GM18870 (cell line): Measurements from ENCODE around the gene JCAD.
"Not testable (repeated sequence)": the region's sequence is repeated elsewhere in the genome, so short reads cannot be mapped to it uniquely, and the experiment has no call there.

Experiments used
- ATAC-seq: cut with Tn5 transposase; IDR thresholded peaks from one replicate; pipeline ENCODE4 v1.9.1; 2021; ENCODE audit warnings: moderate library complexity; ENCODE audit not compliant: unreplicated experiment

The JCAD gene

DNA sequence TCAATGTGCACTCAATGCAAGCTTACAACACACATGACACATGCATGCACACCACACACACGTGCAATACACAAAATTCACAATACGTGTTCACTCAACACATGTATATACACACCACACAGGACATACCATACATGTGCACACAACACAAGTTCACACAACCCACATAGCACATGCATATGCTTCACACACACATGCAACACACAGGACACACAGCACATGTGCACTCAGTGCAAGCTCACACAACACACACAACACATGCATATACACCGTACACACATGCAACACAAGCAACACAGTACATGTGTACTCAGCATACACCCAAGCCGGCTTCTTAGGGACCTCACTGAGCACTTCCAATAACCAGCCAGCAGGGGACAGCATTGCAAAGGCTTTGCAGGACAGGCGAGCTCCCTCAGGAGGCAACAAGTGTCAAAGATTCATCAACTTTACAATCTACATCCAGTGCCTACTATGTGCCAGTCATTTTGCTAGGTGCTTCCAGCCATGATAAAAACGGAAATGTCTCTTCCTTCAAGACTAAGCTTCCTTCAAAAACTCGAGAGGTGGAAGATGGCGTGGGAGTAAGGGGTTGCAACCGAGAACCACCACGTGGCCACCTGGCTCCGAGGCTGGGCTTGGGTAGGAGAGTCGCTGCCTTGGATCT is 61.1 kb downstream of the JCAD start:
- ATAC-seq, result no peak

DNA sequence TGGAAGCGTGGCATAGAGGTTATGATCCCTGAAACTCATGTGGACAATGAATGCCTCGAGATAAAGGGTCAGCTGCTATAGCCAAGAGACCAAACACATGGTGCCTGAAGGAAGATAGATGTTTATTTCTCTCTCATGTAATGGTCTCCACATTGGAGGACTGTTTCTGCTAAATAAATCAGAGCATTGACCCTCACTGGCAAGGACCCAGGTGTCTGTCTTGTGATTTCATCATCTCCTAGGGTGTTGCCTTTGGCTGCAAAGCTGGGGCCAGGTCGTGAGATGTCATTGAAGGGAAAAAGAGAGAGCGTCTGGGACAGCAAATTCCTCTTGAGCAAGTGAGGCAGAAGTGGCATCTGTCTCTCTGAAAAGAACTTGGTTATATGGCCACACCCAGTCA is 64.6 kb downstream of the JCAD start:
- no peak for ATAC-seq

DNA sequence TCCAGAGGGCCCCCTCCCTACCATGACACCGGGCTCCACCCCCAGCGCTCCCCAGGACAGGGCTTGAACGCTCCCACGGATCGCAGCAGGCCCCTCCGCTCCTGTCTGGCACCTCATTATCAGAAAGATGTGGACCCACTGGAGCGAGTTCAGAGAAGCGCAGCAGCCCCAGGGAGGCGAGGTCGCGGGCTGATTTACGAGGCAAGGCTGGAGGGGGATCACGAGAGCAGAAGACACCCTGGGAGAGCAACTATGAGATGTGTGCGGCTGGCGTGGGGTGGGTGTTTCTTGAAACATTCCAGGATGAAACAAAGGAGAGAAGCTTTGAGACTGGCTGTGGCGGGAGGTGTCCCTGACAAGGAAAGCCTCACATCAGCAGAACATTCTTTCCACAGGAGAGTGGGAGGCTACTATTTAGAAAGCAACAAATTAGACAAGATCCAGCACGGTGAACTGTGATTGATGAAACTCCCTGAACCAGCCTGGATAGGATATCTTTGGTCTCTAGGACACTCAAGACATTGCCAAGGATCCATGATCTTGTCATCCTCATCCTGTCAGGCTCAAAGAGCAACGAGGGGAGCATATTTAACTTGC is 66.0 kb downstream of the JCAD start:
- no peak for ATAC-seq

DNA sequence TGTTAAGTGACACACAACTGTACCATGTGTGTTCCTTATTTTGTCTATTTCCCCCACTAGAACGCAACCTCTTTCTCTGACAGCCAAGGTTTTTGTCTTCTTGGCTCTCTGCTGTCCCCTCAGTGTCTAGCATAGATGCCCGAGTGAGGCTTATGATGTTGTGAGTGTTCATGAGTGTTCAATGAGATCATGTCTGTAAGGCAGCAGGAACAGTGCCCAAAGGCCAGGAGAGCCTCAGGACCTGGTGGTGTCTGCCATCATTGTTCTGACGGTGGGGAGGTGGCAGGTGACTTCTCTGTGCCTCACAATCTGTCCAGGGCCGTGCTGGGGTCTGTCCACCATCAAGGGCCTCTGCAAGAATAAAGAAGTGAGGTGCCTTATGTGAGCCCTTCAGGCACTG is 66.5 kb downstream of the JCAD start:
- ATAC-seq, result no peak

DNA sequence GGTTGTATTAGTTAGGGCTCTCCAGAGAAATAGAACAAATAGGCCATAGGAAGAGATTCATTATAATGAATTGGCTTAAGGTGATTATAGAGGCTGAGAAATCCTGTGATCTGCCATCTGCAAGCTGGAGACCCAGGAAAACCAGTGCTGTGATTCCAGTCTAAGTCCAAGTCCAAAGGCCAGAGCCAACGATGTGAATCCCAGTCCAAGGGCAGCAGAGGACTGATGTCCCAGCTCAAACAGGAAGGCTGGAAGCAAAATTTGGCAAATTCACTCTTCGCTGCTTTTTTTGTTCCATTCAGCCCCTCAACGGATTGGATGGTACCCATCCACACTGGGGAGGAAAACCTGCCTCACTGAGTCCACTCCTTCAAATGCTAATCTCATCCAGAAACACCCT is 68.0 kb downstream of the JCAD start:
- no peak for ATAC-seq

DNA sequence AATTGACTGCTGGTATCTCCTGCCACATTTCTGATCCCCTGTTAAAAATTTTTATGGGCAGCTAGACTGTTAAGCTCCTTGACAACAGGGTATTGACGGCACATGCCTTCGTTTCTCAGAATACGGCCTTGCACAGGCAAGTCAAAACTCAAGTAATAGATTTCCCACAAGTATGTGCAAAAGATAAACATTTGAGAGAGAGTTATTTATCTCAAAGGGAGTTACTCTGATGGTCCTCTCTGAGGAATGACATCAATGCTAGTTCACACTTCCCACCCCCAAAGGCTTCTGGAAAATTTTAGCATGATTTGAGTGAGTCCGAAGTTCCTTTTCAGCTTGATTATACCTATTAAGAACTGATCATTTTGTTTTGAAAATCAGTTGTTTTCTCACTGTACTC is 71.9 kb downstream of the JCAD start:
- no peak for ATAC-seq

DNA sequence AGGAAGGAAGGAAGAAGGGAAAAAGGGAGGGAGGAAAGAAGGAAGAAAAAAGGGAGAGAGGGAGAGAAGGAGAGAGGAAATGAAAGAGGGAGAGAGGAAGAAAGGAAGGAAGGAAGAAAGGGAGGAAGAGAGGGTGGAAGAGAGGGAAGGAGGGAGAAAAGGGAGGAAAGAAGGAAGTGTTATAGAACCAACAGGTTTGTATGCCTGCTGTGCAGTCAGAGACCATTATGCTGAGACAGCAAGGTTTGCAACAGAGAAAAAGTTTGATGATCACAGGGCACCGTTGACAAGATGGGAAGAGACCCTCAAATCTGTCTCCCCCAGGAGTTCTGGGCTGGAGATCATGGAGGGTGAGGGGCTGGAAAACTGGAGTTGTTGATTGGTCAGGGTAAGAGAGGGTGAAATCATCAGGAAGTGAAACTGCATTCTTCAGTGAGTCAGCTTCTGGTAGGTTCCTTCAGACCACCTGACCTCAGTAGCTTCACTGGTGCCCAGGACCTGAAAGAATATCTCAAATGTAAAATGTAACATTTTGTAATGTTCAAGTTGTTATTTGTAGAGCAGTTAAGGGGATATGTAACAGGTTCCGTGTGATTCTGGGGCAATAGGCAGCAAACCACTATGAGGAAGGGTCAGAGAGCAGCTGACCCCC is 76.3 kb downstream of the JCAD start:
- ATAC-seq, result no peak

DNA sequence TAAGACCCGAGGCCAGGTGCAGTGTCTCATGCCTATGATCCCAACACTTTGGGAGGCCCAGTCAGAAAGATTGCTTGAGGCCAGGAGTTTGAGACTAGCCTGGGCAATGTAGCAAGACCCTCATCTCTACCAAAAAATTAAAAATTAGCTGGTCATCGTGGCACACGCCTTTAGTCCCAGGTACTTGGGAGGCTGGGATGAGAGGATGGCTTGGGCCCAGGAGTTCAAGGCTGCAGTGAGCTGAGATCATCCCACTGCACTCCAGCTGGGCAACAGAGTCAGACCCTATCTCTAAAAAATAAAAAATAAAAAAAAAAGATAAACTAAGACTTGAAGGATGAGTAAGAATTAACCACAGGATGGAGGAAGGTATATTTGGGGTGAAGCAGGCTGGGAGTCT is 77.9 kb downstream of the JCAD start:
- ATAC-seq, result no peak

DNA sequence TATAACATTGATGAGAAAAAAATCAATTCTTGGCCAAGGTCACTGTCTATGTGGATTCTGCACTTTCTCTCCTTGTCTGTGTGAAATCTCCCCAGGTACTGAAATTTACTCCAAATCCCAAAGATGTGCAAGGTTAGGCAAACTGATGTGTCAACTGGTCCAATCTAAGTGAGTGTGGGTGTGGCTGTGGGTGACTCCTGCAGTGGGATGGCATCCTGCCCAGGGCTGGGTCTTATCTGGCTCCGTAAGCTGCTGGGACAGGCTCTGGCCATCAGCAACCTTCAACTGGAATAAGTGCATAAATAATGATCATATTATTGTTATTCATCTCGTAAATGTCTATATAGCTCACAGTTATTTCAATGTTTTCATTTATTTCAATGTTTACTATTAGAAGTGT is 79.3 kb downstream of the JCAD start:
- ATAC-seq, result no peak

DNA sequence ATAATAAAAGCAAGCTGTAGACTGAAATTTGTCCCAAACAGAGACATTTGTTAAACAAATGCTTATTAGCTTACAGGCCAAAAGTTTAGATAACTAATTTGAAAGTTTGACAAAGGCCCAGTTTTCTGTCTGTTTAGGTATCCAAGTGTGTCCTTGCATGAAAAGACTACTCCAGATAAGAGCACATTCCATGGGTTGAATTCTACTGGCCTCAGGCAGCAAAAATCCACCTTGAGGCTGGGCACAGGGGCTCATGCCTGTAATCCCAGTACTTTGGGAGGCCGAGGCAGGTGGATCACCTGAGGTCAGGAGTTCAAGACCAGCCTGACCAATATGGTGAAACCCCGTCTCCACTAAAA is 80.0 kb downstream of the JCAD start:
- ATAC-seq, result not testable (repeated sequence)

DNA sequence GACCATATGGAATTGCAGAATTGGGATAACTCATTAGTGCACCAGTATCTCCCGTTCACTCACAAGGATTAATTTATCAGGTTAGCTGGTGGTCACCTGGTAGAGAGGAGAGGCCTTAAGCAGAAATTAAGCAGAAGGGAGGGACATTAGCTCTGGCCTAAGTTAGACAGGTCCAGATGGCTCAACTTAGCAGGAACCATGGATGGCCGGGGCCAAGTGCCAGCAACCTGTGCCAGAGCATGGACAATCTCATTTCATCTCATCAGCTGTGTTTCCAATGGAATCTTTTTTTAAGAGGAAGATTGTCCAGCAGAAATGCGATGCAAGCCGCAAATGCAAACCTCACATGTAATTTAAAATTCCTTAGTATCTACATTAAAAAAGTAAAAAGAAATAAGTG is 82.2 kb downstream of the JCAD start:
- no peak for ATAC-seq

DNA sequence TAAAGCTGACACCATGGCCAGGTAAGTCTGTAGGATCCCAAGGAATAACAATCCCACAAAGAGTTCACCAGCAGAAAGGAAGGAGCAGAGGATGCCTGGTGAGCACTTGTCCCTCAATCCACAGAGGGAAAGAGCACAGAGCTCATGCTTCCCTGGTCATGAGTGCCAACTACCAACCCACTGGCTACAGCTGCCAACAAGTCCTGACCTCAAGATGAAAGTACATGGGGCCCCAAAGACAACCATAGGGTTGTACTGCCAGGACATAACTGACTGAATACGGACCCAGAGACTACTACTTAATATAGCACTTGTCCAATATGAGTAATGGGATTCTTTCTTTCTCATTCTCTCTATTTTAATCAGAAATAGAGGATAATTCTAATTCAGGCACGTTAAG is 83.3 kb downstream of the JCAD start:
- ATAC-seq, result no peak

DNA sequence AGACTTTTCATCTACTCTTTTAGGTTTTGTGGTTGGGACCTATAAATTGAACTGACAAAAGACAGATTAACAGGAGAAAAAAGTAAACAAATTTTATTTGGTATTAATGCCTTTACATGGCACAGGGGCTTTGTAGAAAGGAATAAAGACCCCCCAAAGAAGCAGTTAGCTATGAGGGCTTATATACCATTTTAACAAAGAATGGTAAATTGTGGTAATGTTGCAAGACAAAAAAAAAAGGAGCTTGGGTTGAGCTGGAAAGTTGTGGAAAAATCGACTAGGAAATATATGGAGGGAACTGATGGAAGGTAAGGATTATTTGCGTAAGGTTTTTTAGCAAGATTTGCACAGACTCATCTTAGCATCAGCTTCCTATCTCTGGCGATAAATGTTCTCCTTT is 84.6 kb downstream of the JCAD start:
- ATAC-seq, result no peak

DNA sequence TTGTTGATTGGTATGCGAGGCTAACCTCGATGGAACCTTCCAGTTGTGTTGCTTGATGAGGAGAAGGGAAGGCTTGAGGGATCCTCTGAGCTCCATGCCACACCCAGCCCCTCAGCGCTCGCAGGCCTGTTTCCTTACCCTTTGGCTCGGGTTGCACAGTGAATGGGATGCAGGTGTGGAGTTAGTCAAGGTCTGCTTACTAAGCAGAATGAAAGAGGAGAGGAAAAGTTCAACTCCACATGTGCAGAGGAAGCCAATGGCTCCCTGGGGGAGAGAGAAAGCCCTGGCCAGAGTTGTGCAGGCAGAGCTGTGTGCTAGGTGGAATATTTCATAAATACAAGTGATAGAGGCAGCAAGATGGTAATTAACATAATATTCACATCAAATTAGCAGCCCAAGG is 85.5 kb downstream of the JCAD start:
- no peak for ATAC-seq

DNA sequence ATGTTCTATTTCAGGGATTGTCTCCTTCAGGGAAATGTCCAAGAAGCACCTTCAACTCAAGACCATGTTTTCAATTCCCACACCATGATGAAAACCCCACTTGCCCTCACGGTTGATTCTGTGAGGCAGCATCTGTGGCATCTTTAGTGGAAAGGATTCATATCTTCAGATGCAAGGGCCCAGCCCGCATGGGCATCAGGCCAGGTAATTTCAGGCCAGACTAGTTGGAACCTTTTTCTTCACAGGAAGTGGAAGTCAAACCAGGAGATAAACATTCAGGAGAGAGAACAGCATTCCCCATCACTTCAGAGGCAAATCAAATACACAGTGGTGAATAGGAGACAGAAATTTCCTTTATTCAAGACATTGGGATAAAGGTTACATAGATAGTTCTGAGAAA is 88.8 kb downstream of the JCAD start:
- ATAC-seq, result no peak

DNA sequence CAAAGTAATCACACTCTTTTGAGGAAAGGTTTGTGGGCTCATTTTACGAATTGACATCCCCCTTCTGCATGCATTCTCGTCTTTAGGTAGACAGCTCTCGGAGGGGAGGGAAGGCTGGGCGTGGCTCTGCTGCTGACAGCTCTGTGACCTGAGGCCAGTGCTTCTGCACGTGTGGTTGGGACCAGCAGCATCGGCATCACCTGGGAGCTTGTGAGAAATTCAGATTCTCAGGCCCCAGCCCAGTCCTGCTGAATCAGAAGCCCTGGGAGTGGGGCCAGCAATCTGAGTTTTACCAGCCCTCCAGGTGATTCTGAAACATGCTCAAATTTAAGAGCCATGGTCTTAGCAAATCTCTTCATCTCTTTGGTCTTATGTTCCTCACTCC is 89.4 kb downstream of the JCAD start:
- ATAC-seq, result no peak

DNA sequence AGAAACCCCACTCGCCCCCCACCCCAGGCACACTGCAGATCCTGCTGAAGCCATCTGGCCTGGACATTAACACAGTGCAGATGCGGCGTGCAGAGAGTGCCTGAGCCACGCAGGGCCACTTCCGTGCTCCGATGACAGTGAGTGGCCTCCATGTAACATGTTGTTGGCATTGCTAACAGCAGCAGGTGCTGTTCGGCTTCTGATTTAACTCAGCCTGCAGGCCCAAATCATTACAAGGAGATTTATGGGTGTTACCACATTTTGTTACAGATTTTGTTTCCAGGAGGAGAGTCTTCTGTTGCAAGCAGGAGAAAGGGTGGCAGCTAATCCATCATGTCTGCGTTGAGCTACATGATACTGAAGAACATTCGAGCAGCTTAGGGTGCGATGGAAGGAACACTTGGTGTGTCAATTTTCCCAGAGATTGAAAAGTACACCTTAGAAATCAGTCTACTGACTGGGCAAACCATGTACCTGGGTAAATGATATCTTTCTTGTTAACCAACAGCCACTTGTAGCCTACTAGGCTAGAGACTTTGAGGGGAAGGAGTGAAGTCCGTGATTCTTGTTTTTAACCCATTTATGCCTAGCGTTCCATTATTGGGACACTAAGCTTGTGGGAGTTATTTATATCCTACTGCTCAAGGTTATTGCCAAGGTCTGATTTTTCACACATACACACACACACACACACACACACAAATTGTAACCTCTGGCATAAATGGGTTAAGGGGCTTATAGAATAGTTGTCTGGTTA is 90.0 kb downstream of the JCAD start:
- no peak for ATAC-seq

DNA sequence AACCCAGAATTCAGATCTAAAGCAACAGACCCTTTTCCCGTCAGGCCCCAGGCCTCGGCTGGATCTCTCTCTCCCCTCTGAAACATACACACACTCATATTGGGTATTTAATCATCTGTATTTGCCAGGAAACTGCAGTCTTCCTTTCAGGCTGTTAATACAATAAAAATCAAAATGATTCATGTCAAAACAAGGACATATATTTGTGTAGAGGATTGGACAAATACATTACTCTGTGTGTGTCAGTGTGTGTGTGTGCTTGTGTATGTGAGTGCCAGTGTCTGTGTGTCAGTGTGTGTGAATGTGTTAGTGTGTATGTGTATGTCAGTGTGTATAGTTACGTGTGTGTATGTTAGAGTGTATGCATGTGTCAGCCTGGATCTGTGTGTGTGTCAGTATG is 90.8 kb downstream of the JCAD start:
- no peak for ATAC-seq

DNA sequence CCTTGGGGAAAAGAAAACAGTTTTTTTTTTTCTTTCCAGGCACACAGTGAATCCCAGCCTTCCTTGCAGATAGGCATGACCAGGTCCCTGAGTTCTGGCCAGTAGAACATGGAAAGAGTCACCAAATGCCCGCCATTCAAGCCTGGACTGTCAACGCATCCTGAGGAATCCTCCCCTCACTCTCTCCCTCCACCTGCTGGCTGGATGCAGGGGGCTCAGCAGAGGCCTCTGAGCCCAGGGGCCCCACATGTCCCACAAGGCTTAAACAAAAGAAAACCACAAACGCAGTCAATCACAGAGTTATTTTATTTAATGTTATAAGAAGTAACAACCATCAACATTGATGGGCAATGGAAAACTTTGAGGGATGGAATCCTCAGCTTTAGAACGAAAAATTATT is 93.1 kb downstream of the JCAD start:
- no peak for ATAC-seq
